Measurements from ENCODE around the gene WDR75.

DNA sequence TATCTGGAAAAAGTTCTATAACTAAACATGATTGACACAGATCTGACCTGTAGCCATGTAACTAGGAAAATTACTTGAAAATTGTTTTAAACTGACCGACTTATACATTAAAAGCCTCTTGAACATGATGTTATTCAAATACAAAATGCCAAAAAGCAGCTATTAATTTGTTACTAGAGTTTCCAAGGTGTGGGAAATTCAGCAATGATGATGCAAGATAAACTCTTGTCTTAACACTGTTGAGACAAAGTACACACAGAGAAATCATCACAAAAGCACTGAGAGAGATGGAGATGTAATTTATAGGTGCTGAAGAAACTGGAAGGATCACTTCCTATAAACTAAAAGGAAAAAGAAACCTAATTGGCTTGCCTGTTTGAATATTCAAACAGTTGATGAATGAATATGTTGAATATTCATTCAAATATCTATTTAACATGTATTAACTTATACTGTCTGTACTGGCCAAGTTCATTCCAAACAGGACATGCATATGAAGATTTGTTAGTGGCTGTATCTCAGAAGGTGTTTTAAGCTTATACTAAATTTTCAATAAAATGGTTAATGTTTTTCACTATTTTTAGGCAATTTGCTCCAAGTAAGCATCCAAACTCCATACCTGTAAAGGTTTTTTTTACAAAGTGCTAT, 34.6 kb upstream of the WDR75 start:
- TF ChIP-seq, protein P1, sequence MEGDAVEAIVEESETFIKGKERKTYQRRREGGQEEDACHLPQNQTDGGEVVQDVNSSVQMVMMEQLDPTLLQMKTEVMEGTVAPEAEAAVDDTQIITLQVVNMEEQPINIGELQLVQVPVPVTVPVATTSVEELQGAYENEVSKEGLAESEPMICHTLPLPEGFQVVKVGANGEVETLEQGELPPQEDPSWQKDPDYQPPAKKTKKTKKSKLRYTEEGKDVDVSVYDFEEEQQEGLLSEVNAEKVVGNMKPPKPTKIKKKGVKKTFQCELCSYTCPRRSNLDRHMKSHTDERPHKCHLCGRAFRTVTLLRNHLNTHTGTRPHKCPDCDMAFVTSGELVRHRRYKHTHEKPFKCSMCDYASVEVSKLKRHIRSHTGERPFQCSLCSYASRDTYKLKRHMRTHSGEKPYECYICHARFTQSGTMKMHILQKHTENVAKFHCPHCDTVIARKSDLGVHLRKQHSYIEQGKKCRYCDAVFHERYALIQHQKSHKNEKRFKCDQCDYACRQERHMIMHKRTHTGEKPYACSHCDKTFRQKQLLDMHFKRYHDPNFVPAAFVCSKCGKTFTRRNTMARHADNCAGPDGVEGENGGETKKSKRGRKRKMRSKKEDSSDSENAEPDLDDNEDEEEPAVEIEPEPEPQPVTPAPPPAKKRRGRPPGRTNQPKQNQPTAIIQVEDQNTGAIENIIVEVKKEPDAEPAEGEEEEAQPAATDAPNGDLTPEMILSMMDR (IDR thresholded peaks at IDR 0.05; ENCODE audit: insufficient read depth, low read length) = no peak
- TF ChIP-seq REST (IDR thresholded peaks at IDR 0.05; ENCODE audit: insufficient replicate concordance, low read depth) (no peak), POLR2AphosphoS5 (IDR thresholded peaks at IDR 0.05; ENCODE audit: low read depth) (no peak)

Data from HL-60 (cell line).